ENCODE data around the gene ZDHHC18.
"Not testable (repeated sequence)": the region's sequence is repeated elsewhere in the genome, so short reads cannot be mapped to it uniquely, and the experiment has no call there.

ZDHHC18 gene

GRCh38 chr1:26874896-26875295, 48.4 kb downstream of the ZDHHC18 start:
- no peak for TF ChIP-seq CTCF (IDR thresholded peaks at IDR 0.05; ENCODE audit: insufficient read depth, low read depth, low read length, missing control alignments)
- DNase-seq (ENCODE audit: low read depth) = no peak
- H3K4me3 ChIP-seq (ENCODE audit: low read length) = no peak overlapping the region

- H3K4me3 ChIP-seq (ENCODE audit: low read length) = no peak overlapping the region
- TF ChIP-seq CTCF (IDR thresholded peaks at IDR 0.05; ENCODE audit: insufficient read depth, low read depth, low read length, missing control alignments) = no peak
- no peak for DNase-seq (ENCODE audit: low read depth)
Observed at GRCh38 chr1:26877326-26877725, 50.8 kb downstream of the ZDHHC18 start.

GRCh38 chr1:26879793-26880192, 53.3 kb downstream of the ZDHHC18 start:
- no peak overlapping the region for H3K4me3 ChIP-seq (ENCODE audit: low read length)
- TF ChIP-seq CTCF (IDR thresholded peaks at IDR 0.05; ENCODE audit: insufficient read depth, low read depth, low read length, missing control alignments) = no peak
- DNase-seq (ENCODE audit: low read depth) = no peak

DNA sequence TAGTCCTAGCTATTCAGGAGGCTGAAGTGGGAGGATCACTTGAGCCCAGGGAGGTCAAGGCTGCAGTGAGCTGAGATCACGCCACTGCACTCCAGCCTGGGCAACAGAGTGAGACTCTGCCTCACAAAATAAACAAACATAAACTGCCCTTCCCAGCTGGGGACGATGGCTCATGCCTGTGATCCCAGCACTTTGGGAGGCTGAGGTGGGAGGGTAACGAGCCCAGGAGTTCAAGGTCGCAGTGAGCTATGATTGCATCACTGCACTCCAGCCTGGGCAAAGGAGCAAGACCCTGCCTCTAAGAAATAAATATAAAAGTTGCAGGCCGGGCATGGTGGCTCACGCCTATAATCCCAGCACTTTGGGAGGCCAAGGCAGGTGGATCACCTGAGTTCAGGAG, 55.1 kb downstream of the ZDHHC18 start:
- not testable (repeated sequence) for DNase-seq (ENCODE audit: low read depth); H3K4me3 ChIP-seq (ENCODE audit: low read length)

GRCh38 chr1:26882696-26883463, 56.4 kb downstream of the ZDHHC18 start:
- DNase-seq (ENCODE audit: low read depth) = no peak
- no peak for TF ChIP-seq CTCF (IDR thresholded peaks at IDR 0.05; ENCODE audit: insufficient read depth, low read depth, low read length, missing control alignments)
- H3K4me3 ChIP-seq (ENCODE audit: low read length) = no peak overlapping the region

- peak; percentile 59 for TF ChIP-seq CTCF (IDR thresholded peaks at IDR 0.05; ENCODE audit: insufficient read depth, low read depth, low read length, missing control alignments)
- DNase-seq (ENCODE audit: low read depth) = peak; percentile 59
- no peak overlapping the region for H3K4me3 ChIP-seq (ENCODE audit: low read length)
Observed at GRCh38 chr1:26887125-26887524, 60.6 kb downstream of the ZDHHC18 start.

- no peak for DNase-seq (ENCODE audit: low read depth)
- TF ChIP-seq CTCF (IDR thresholded peaks at IDR 0.05; ENCODE audit: insufficient read depth, low read depth, low read length, missing control alignments) = no peak
- no peak overlapping the region for H3K4me3 ChIP-seq (ENCODE audit: low read length)
Observed at GRCh38 chr1:26888231-26888630, 61.7 kb downstream of the ZDHHC18 start.

All from epithelial cell of esophagus (primary cell).